ENCODE measurements around the gene CYP2R1.

Gene CYP2R1

GRCh38 chr11:14858404-14858803 is 33.6 kb downstream of the CYP2R1 start:
- H4K91ac ChIP-seq (ENCODE audit: low read depth, low read length, poor library complexity): no peak overlapping the region
- H3K4me1 ChIP-seq (ENCODE audit: control insufficient read depth in 2 of 2, insufficient read depth in 1 of 2, low read depth in 1 of 2, low read length in 2 of 2): no peaks in the 10 kb centered on the region
- H3K18ac ChIP-seq (ENCODE audit: low read length): no peak overlapping the region
- H2BK15ac ChIP-seq (ENCODE audit: low read length): no peak overlapping the region
- H3K27ac ChIP-seq (replicated peaks; ENCODE audit: low read length): no peak overlapping the region
- H2AFZ ChIP-seq (ENCODE audit: low read length): no peak overlapping the region
- no peak overlapping the region for H2BK5ac ChIP-seq (ENCODE audit: low read length)
- H3K79me1 ChIP-seq (ENCODE audit: low read depth, low read length): no peaks in the 10 kb centered on the region
- no peak overlapping the region for H3K9ac ChIP-seq (ENCODE audit: low read depth, low read length, poor library complexity)
- no peak overlapping the region for H3K4me2 ChIP-seq (ENCODE audit: insufficient read depth, low read length, poor library complexity, severe bottlenecking)
- no peak overlapping the region for H4K8ac ChIP-seq (ENCODE audit: low read depth, low read length)
- H2BK120ac ChIP-seq (ENCODE audit: low read depth, low read length): no peak overlapping the region
- no peak overlapping the region for H3K14ac ChIP-seq (ENCODE audit: low read length)
- no CpG with 5 or more reads among the region's 1 CpG for WGBS, 2 donors (ENCODE audit: extremely low coverage in 2 of 2, insufficient read length in 2 of 2, insufficient replicate concordance in 1 of 2)
- no peak overlapping the region for H2AK5ac ChIP-seq (ENCODE audit: low read depth, low read length)
- H3K27me3 ChIP-seq (ENCODE audit: control insufficient read depth in 3 of 3, insufficient read depth in 3 of 3, low read depth in 1 of 3, low read length in 3 of 3): no peaks in the 10 kb centered on the region
- no peak overlapping the region for H2BK12ac ChIP-seq (ENCODE audit: low read length)
- no peak overlapping the region for H3K23ac ChIP-seq (ENCODE audit: low read depth, low read length, poor library complexity)
- no peak for DNase-seq (ENCODE audit: low spot score)
- H3K36me3 ChIP-seq (replicated peaks in 1 of 2; ENCODE audit: control insufficient read depth in 2 of 2, insufficient read depth in 2 of 2, low read length in 2 of 2): peaks cover 2 to 21% of the 10 kb centered on the region in 2 donors
- H3K9me3 ChIP-seq (replicated peaks in 1 of 2; ENCODE audit: control insufficient read depth in 2 of 2, insufficient read depth in 1 of 2, low read depth in 1 of 2, low read length in 2 of 2): no peaks in the 10 kb centered on the region
- H3K4ac ChIP-seq (ENCODE audit: low read length): no peak overlapping the region
- no peak overlapping the region for H3K4me3 ChIP-seq (ENCODE audit: low read length in 2 of 2)

GRCh38 chr11:14857621-14858020 is 34.4 kb downstream of the CYP2R1 start:
- H3K4me1 ChIP-seq (ENCODE audit: control insufficient read depth in 2 of 2, insufficient read depth in 1 of 2, low read depth in 1 of 2, low read length in 2 of 2): no peaks in the 10 kb centered on the region
- H2AFZ ChIP-seq (ENCODE audit: low read length): no peak overlapping the region
- no peak overlapping the region for H2AK5ac ChIP-seq (ENCODE audit: low read depth, low read length)
- no peak overlapping the region for H3K14ac ChIP-seq (ENCODE audit: low read length)
- no peaks in the 10 kb centered on the region for H3K79me1 ChIP-seq (ENCODE audit: low read depth, low read length)
- H3K4me3 ChIP-seq (ENCODE audit: low read length in 2 of 2): no peak overlapping the region
- no CpG with 5 or more reads among the region's 3 CpGs for WGBS, 2 donors (ENCODE audit: extremely low coverage in 2 of 2, insufficient read length in 2 of 2, insufficient replicate concordance in 1 of 2)
- no peak overlapping the region for H2BK12ac ChIP-seq (ENCODE audit: low read length)
- no peak overlapping the region for H4K8ac ChIP-seq (ENCODE audit: low read depth, low read length)
- no peak overlapping the region for H2BK120ac ChIP-seq (ENCODE audit: low read depth, low read length)
- no peaks in the 10 kb centered on the region for H3K27me3 ChIP-seq (ENCODE audit: control insufficient read depth in 3 of 3, insufficient read depth in 3 of 3, low read depth in 1 of 3, low read length in 3 of 3)
- H3K4me2 ChIP-seq (ENCODE audit: insufficient read depth, low read length, poor library complexity, severe bottlenecking): no peak overlapping the region
- no peak overlapping the region for H3K4ac ChIP-seq (ENCODE audit: low read length)
- H3K9me3 ChIP-seq (replicated peaks in 1 of 2; ENCODE audit: control insufficient read depth in 2 of 2, insufficient read depth in 1 of 2, low read depth in 1 of 2, low read length in 2 of 2): no peaks in the 10 kb centered on the region
- no peak for DNase-seq (ENCODE audit: low spot score)
- no peak overlapping the region for H2BK5ac ChIP-seq (ENCODE audit: low read length)
- no peak overlapping the region for H4K91ac ChIP-seq (ENCODE audit: low read depth, low read length, poor library complexity)
- H3K9ac ChIP-seq (ENCODE audit: low read depth, low read length, poor library complexity): no peak overlapping the region
- peaks cover 2 to 16% of the 10 kb centered on the region in 2 donors for H3K36me3 ChIP-seq (replicated peaks in 1 of 2; ENCODE audit: control insufficient read depth in 2 of 2, insufficient read depth in 2 of 2, low read length in 2 of 2)
- H3K27ac ChIP-seq (replicated peaks; ENCODE audit: low read length): no peak overlapping the region
- H3K18ac ChIP-seq (ENCODE audit: low read length): no peak overlapping the region
- no peak overlapping the region for H2BK15ac ChIP-seq (ENCODE audit: low read length)
- no peak overlapping the region for H3K23ac ChIP-seq (ENCODE audit: low read depth, low read length, poor library complexity)

- H3K23ac ChIP-seq (ENCODE audit: low read depth, low read length, poor library complexity): no peak overlapping the region
- H3K4ac ChIP-seq (ENCODE audit: low read length): no peak overlapping the region
- no peak overlapping the region for H3K4me3 ChIP-seq (ENCODE audit: low read length in 2 of 2)
- no peaks in the 10 kb centered on the region for H3K4me1 ChIP-seq (ENCODE audit: control insufficient read depth in 2 of 2, insufficient read depth in 1 of 2, low read depth in 1 of 2, low read length in 2 of 2)
- no peak overlapping the region for H3K9ac ChIP-seq (ENCODE audit: low read depth, low read length, poor library complexity)
- no peaks in the 10 kb centered on the region for H3K9me3 ChIP-seq (replicated peaks in 1 of 2; ENCODE audit: control insufficient read depth in 2 of 2, insufficient read depth in 1 of 2, low read depth in 1 of 2, low read length in 2 of 2)
- H2AFZ ChIP-seq (ENCODE audit: low read length): no peak overlapping the region
- H2AK5ac ChIP-seq (ENCODE audit: low read depth, low read length): no peak overlapping the region
- H3K27me3 ChIP-seq (ENCODE audit: control insufficient read depth in 3 of 3, insufficient read depth in 3 of 3, low read depth in 1 of 3, low read length in 3 of 3): no peaks in the 10 kb centered on the region
- H4K91ac ChIP-seq (ENCODE audit: low read depth, low read length, poor library complexity): no peak overlapping the region
- no peaks in the 10 kb centered on the region for H3K79me1 ChIP-seq (ENCODE audit: low read depth, low read length)
- no peak overlapping the region for H2BK15ac ChIP-seq (ENCODE audit: low read length)
- WGBS, 2 donors (ENCODE audit: extremely low coverage in 2 of 2, insufficient read length in 2 of 2, insufficient replicate concordance in 1 of 2): no CpG with 5 or more reads among the region's 1 CpG
- no peak overlapping the region for H3K14ac ChIP-seq (ENCODE audit: low read length)
- no peak overlapping the region for H3K27ac ChIP-seq (replicated peaks; ENCODE audit: low read length)
- no peak overlapping the region for H3K18ac ChIP-seq (ENCODE audit: low read length)
- no peak overlapping the region for H4K8ac ChIP-seq (ENCODE audit: low read depth, low read length)
- no peak overlapping the region for H2BK120ac ChIP-seq (ENCODE audit: low read depth, low read length)
- H3K36me3 ChIP-seq (replicated peaks in 1 of 2; ENCODE audit: control insufficient read depth in 2 of 2, insufficient read depth in 2 of 2, low read length in 2 of 2): peaks cover 0 to 5% of the 10 kb centered on the region in 2 donors
- DNase-seq (ENCODE audit: low spot score): no peak
- no peak overlapping the region for H2BK5ac ChIP-seq (ENCODE audit: low read length)
- H3K4me2 ChIP-seq (ENCODE audit: insufficient read depth, low read length, poor library complexity, severe bottlenecking): no peak overlapping the region
- H2BK12ac ChIP-seq (ENCODE audit: low read length): no peak overlapping the region
Measured at GRCh38 chr11:14855890-14856289, 36.1 kb downstream of the CYP2R1 start.

- Histone ChIP-seq H3K36me3 (replicated peaks in 1 of 2; ENCODE audit: control insufficient read depth in 2 of 2, insufficient read depth in 2 of 2, low read length in 2 of 2) (no peaks in the 10 kb centered on the region), H3K79me1 (ENCODE audit: low read depth, low read length) (no peaks in the 10 kb centered on the region), H3K4me1 (ENCODE audit: control insufficient read depth in 2 of 2, insufficient read depth in 1 of 2, low read depth in 1 of 2, low read length in 2 of 2) (no peaks in the 10 kb centered on the region), H3K27ac (replicated peaks; ENCODE audit: low read length) (no peak overlapping the region), H3K9me3 (replicated peaks in 1 of 2; ENCODE audit: control insufficient read depth in 2 of 2, insufficient read depth in 1 of 2, low read depth in 1 of 2, low read length in 2 of 2) (no peaks in the 10 kb centered on the region), H3K27me3 (ENCODE audit: control insufficient read depth in 3 of 3, insufficient read depth in 3 of 3, low read depth in 1 of 3, low read length in 3 of 3) (no peaks in the 10 kb centered on the region), H3K4ac (ENCODE audit: low read length) (no peak overlapping the region), H3K18ac (ENCODE audit: low read length) (no peak overlapping the region), H3K4me2 (ENCODE audit: insufficient read depth, low read length, poor library complexity, severe bottlenecking) (no peak overlapping the region), H2AK5ac (ENCODE audit: low read depth, low read length) (no peak overlapping the region), H4K91ac (ENCODE audit: low read depth, low read length, poor library complexity) (no peak overlapping the region), H3K9ac (ENCODE audit: low read depth, low read length, poor library complexity) (no peak overlapping the region), H4K8ac (ENCODE audit: low read depth, low read length) (no peak overlapping the region), H2BK15ac (ENCODE audit: low read length) (no peak overlapping the region), H3K14ac (ENCODE audit: low read length) (no peak overlapping the region), H3K4me3 (ENCODE audit: low read length in 2 of 2) (no peak overlapping the region), H2BK120ac (ENCODE audit: low read depth, low read length) (no peak overlapping the region), H2BK12ac (ENCODE audit: low read length) (no peak overlapping the region), H3K23ac (ENCODE audit: low read depth, low read length, poor library complexity) (no peak overlapping the region), H2BK5ac (ENCODE audit: low read length) (no peak overlapping the region), H2AFZ (ENCODE audit: low read length) (no peak overlapping the region)
- no peak for DNase-seq (ENCODE audit: low spot score)
Measured at GRCh38 chr11:14854057-14854456, 38.0 kb downstream of the CYP2R1 start.
